ENCODE measurements around the gene KLHL1.
"Not testable (repeated sequence)": the region's sequence is repeated elsewhere in the genome, so short reads cannot be mapped to it uniquely, and the experiment has no call there.

Gene KLHL1, protein sequence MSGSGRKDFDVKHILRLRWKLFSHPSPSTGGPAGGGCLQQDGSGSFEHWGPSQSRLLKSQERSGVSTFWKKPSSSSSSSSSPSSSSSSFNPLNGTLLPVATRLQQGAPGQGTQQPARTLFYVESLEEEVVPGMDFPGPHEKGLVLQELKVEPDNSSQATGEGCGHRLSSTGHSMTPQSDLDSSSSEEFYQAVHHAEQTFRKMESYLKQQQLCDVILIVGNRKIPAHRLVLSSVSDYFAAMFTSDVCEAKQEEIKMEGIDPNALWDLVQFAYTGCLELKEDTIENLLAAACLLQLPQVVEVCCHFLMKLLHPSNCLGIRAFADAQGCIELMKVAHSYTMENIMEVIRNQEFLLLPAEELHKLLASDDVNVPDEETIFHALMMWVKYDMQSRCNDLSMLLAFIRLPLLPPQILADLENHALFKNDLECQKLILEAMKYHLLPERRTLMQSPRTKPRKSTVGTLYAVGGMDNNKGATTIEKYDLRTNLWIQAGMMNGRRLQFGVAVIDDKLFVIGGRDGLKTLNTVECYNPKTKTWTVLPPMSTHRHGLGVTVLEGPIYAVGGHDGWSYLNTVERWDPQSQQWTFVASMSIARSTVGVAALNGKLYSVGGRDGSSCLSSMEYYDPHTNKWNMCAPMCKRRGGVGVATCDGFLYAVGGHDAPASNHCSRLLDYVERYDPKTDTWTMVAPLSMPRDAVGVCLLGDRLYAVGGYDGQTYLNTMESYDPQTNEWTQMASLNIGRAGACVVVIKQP

DNA sequence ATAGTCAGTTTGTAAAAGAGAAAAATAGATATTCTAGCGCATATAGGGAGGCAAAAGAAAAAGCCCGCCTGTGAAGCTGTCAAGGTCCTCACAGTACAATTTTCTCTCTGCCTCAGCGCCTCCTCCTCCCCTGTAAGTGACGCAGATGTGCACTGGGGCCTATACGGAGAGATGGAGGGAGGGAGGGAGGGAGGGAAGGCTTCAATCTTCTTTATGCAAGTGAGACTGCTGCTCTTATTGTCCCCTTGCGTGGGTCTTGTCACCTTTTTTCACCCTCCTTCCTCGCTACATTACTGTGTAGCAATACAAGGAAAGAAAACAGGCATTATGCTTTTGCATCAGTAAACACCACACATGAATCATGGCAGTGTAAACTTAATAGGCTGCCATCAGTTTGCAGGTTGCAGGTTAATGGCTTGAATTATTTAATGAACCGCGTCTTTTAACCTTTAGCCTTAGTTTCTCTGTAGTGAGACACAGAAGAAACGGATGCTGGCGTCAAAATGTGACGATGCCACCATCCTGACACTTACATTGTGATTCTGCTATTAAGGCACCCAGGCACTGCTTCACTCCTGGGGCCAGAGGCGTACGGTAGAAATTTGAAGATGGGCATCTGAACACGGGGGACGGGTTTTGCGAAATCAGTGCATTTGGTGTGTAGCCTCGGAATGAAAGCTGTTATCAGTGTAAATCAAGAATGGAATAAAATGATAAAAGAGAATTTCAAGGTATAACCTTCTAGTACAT, at the start of gene KLHL1:
KLHL1 (minus strand) TSS at position 97 of the 750 bp plus-strand sequence. CDS start 753 bp downstream, outside the sequence.
- DNase-seq (ENCODE audit: low read depth, low spot score) = no peak

DNA sequence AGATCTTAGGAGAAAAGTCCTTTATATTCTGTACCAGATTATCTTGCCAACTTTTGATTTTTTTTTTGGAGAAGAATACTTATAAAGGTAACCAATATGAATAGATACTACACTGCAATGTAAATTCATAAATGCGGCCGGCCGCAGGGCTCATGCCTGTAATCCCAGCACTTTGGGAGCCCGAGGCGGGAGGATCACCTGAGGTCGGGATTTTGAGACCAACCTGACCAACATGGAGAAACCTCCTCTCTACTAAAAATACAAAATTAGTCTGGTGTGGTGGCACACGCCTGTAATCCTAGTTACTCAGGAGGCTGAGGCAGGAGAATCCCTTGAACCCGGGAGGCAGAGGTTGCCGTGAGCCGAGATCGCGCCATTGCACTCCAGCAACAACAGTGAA, 34.4 kb upstream of the KLHL1 start:
- DNase-seq (ENCODE audit: low read depth, low spot score) = not testable (repeated sequence)

DNA sequence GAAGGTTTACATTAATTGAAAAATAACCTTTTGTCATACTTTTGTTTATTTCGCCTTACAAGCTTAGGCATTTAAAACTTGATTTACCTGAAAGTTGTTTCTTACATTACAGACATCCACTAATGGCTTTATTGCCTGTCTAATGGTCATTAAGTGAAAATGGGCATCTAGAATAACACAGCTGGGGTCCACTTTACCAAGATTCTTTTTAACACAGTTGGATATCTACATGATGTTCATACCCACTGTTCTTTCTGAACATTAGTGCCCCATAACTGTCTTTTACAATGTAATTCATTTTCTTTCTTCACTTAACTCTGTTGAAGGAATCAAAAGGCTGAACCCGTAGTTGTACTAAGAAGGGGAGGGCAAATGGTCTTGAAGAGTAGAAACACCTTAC, 19.8 kb upstream of the KLHL1 start:
- DNase-seq (ENCODE audit: low read depth, low spot score) = no peak

DNA sequence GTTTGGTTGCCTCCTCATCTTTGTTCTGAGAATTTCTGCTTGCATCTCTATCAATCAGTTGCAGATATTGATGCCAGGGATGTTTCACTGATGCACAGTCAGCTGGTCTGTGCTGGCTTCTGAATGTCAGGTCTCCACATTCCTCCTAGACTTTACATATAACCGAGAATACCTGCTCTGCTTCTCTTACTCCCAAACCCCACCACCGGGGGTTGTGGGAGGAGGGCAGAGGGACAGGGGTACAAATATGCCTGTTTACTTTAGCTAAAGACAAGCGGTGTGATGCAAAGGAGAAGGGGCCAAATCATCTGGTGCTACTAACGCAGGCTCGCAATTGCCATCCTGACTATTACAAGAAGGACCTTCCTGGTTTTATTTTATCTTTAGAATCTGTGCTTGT, 17.4 kb upstream of the KLHL1 start:
- no peak for DNase-seq (ENCODE audit: low read depth, low spot score)

DNA sequence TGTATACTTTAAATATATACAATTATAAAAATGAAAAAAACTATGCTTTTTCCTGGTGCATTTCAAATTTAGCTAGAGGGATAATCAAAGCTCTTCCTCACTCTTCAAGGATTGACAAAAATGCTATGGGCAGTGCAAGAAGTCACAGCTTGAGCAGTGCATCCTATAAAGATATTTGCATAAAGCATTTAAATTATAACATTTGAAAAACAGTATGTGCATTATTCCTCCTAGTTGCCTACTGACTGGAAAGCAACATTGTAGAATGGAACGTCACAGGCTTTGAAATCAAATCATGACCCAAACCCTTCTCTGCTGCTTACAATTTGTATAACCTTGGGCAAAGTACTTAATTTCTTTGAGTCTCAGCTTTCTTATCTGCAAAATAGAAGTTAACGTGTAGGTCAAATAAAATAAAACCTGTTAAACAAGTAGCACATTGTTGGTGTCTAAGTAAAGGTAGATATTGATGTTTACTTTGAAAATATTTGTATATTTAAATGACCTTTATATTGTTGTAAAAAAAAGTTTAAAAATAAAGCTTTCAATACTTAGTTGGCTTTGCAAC, 9.2 kb upstream of the KLHL1 start:
- no peak for DNase-seq (ENCODE audit: low read depth, low spot score)

DNA sequence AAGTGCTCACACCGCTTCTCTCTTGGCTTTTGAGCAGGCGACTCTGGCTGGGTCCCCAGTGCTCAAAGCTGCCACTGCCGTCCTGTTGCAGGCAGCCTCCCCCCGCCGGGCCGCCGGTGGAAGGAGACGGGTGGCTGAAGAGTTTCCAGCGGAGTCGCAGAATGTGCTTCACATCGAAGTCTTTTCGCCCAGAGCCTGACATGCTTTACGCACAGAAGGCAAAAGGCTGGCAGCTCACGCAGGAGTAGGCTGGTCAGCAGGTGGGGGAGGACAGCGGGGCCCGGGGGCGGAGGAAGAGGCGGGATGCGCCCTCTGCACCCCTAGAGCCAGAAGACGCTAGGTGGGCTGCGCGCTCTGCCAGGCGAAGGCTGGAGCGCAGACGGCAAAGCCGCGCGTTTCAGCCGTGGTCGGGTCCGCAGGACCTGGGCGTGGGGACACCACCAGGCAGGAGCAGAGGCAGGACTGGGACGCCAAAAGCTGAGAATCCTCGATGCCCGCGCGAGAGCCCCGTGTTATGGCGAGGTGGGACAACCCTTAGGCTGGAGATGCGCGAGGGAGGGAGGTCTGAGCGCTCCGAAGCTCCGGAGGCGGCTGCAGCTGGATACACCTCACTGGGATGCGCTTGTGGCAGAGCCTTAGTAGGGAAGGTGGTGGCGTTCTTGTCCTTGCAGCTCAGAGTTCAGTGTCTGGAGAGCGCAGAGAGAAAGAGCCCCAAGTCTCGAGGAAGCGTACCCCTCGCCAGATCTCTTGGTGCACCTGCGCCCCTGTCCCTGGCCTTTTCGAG, 562 bp downstream of the KLHL1 start, which contains the start of gene ATXN8OS:
ATXN8OS (plus strand) TSS at position 329 of the 784 bp plus-strand sequence.
- DNase-seq (ENCODE audit: low read depth, low spot score) = no peak

DNA sequence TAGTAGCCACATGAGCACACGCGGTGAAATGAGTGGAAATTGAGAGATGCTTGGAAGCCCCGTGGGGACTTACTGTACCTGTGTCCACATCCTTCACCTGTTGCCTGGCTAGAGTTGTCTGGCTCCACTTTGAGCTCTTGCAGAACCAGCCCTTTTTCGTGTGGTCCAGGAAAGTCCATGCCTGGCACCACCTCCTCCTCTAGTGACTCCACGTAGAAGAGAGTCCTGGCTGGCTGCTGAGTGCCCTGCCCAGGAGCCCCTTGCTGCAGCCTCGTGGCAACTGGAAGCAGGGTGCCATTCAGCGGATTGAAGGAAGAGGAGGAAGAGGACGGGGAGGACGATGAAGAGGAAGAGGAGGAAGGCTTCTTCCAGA, 1.1 kb downstream of the KLHL1 start:
- DNase-seq (ENCODE audit: low read depth, low spot score) = no peak

DNA sequence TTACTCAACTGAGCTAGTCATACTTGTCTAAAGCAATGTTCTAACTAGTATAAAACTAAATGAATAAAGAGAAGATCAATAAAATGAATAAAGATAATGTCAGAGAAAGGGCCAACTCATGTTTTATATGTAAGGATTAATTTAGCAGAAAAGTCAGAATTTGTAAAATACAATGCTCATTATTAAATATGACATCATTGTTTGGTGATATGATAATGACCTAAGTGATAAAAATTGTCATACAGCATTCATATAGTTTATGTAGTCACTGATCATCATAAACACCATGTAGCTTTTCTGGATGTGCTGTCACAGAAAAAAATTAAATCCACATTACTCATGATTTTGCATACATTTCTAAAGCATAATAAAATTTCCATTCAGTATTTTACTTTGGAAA, 3.8 kb downstream of the KLHL1 start:
- no peak for DNase-seq (ENCODE audit: low read depth, low spot score)

DNA sequence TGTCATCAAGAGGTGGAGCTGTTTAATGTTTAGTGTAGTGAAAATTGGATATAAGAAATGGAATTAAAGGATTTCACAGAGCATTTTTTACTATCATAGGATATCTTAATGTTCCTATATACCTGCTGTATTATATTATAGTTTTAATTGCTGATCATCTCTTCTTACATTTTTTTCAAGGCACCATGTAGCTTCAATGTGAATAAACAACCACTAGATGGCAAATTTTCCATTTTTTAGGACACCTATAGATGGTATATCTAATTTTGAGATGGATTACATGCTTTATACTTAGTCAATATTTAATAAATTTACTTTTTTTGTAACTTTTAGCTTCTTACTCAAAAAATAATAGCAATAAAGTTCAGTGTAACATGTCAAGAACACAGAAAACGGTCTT, 9.6 kb downstream of the KLHL1 start:
- no peak for DNase-seq (ENCODE audit: low read depth, low spot score)

DNA sequence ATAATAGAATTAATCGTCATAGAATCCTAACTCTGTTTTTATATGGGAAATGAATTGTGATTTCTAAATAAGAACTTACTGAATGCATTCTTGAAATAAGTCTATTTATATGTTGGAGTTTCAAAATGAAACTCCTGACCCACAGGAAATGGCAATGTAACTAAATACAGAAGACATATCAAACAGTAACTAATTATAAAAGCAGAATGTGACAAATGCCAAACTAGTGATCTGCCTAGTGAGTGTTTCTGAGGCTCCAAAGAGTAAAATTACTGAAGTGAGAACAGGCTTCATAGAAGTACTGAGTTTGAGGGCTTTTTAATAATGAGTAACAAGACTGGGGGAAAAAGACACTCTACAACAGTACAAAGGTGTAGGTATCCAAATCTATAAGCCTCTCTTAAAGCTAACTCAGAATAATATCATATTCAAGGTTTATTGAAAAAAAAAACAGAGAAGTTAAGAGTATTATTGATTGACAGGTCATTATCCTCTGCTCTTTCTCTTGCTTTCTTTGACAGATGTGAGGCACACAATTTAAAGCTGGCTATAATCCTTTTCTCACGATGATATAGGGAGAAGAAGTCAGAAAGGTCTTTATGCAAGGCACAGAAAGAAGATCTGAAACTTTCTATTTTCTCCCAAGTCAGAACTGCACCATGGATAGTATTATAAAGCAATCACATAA, 18.1 kb downstream of the KLHL1 start:
- DNase-seq (ENCODE audit: low read depth, low spot score) = no peak

DNA sequence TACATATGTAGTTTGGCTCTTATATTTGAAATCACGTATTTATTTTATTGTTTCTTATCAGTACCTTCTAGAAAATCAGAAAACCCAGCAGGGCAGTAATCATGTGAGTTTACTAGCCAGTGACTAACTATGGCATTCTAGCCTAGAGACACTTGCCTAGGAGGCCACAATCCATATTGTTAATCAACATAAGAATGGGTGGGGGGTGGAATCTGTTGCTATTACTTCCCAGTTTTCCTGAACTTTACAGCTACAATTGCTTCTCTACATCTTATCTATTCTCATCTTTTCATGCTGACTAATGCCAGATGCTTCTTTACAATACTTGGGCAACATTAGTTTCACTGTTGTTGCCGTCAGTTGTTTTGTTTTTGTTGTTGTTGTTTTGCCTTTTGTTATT, 19.3 kb downstream of the KLHL1 start:
- no peak for DNase-seq (ENCODE audit: low read depth, low spot score)

DNA sequence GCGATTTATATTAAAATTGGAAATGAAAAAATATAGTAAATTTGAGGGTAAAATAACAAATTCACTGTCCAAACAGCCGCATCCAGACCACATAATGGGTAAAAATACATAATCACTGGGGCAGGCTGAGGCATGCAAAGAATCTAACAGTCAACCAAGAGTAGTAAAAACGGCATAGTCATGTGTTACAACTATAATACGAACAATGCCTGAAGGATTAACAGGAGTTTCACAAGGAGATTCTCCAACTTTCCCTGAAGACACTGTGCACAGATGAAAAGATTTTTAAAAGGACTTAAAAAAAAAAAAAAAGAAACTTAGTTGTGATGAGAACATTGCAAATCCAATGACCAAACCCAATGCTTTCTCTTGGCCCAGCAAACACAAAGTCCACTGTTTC, 21.0 kb downstream of the KLHL1 start:
- no peak for DNase-seq (ENCODE audit: low read depth, low spot score)

DNA sequence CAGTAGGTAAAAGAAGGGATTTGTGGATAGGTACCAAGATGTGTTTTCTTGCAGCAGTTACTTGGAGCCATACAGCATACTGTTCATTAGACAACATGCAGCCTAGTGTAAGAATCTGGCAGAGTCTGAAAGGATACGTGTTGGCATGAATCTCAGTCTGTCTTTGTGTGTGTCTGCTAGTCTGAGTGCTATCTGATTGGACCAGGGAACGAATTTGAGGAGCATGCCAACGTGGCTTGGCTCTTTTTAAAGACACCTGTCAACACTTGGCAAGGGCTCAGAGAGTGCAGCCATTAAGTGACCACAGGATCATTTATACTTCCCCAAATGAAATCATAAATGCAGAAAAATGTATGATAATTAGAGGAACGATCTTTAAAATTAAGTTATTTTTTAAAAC, 28.2 kb downstream of the KLHL1 start:
- DNase-seq (ENCODE audit: low read depth, low spot score) = no peak

DNA sequence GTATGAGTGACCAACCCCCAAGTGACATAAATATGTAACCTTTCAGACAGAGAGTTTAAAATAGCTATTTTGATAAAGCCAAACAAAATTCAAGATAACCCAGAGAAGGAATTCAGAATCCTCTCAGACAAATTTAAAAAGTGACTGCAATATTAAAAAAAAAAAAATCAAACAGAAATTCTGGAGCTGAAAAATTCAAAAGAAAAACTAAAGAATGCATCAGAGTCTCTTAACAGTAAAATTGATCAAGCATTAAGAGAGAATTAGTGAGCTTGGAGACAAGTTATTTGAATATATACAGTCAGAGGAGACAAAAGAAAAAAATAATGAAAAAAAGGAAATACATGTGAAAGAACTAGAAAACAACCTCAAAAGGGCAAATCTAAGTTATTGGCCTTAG, 53.7 kb downstream of the KLHL1 start:
- DNase-seq (ENCODE audit: low read depth, low spot score) = no peak

DNA sequence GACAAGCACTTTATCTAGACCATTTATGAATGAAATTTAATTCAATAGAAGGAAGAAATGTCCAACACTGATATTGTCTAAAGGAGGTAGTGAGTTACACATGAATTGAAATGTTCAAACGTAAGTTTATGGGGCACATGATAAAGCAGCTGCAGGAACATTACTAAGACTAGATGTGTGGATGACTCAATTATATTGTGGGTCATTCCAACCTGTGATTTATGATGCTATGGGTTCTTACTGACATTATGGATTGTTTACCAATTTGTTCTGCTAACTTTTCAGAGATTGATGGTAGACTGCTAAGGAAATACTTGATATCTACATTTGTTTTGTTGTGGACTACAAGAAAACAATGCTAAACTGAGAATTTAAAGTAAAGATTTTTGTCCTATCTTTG, 56.7 kb downstream of the KLHL1 start:
- no peak for DNase-seq (ENCODE audit: low read depth, low spot score)

DNA sequence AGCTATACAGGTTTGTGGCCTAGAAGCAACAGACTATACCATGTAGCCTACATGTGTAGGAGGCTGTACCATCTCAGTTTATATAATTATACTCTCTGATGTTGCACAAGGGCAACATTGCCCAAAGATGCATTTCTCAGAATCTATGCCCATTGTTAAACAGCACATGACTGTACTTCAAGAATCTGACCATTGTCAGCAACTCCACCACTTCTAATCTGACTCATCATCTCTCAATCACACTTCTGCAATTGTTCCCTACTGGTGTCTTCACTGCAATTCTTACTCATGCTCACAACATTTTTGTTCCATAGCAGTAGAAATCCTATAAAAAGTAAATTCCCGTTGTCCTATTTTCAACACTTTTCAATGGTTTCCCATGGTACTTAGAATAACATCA, 64.6 kb downstream of the KLHL1 start:
- DNase-seq (ENCODE audit: low read depth, low spot score) = no peak

DNA sequence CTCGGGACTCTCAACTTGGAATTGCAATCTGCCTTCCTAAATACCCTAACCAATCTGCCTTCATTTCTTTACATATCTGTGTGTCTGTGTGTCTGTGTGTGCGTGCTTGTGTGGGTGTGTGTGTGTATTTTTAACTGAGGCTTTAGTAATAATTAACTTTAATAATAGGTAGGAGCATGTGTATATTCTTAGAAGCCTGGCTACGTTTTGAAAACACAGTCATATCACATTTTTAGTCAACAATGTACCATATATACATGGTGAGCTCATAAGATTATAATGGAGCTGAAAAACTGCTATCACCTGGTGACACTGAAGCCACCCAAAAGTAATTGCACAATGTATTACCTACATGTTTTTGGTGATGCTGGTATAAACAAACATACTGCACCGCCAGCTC, 66.1 kb downstream of the KLHL1 start:
- DNase-seq (ENCODE audit: low read depth, low spot score) = no peak

DNA sequence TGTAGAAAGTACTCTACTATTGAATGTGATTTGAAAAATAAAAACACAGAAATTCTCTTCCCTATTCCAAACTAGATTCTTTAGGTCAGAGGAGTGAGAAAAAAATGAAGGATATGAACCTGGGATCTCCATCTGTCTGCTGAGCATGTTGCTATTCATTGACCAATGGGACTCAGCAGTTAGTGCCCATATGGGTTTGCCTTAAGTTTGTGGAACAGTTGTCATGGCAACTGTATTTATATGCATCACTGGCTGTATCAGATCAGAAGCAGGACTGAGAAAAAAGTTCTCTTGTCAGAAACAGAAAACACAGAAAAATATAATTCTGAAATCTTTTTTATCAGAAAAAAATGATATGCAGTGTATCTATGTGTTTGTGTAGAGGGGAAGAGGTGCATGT, 74.0 kb downstream of the KLHL1 start:
- DNase-seq (ENCODE audit: low read depth, low spot score) = no peak

DNA sequence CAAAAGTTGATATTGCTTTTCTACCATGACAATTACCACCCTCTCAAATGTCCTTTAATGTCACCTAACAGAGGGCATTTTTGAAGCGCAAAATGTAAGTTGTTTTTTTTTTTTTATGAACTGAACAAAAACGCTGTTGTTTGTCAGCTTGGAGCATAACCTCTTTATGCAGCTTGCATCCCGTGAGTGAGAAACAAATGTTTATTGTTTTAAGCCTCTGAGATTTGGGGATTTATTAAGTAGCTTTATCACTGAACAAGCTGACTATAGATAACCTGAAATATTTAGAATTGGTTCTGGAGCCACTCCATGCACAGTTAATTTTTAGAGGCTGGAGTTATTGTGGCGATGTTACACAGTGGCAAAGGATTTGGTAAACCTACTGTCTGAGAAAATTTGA, 80.7 kb downstream of the KLHL1 start:
- DNase-seq (ENCODE audit: low read depth, low spot score) = no peak

DNA sequence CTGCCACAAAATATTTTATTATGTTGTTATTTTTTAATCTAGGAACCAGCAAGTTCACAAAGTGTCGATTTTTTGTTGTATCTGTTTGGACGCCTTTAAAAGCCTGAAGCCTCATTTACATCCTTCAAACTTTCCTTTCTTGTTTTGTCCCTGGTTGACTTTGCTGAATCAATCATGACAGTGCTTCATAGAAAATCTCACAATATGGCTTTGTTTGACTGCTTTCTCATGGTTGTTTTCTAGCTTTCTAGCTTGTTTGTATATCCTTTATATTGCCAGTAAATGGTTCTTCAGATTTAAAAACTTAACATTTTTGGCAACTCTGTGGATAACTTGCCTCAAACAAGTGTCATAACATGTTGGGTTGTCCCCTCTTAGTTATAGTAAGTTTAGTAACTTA, 84.7 kb downstream of the KLHL1 start:
- DNase-seq (ENCODE audit: low read depth, low spot score) = no peak

DNA sequence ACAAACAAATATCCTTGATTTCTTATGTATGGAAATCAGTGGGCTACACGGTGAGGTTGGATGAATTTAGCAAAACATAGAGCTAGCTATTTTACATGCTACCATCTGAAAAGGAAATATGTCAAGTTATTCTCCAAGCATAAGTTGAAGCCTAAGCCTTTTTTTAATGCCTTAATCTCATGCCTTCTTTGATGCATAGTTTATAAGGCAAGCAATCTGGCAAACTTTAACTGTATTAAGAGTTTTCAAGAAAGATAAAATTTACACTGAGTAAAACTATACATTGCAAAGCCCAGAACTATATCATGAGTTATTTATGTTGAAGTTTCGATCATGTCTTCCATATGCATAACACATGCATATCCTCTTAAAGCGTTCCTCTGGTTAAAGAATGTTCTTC, 85.6 kb downstream of the KLHL1 start:
- DNase-seq (ENCODE audit: low read depth, low spot score) = no peak

Data from brain pericyte (primary cell).